Activated CD8-positive, alpha-beta T cell treated with anti-CD3 and anti-CD28 coated beads for 36 hours (primary cell): ENCODE measurements around the gene CDH23. TPM values are rescaled to one million over a fixed set of nuclear protein-coding genes. Genes with fewer than 3 reads are reported as not detected.

Experiments used
- ATAC-seq: fragments of 200-7000 bp; cut with Tn5 transposase; one replicate; pipeline ENCODE4 v1.10.0; 2021; ENCODE audit warnings: mild to moderate bottlenecking, moderate library complexity
- CTCF ChIA-PET: fragments of 350-600 bp; sonication (Branson Sonifier 250); formaldehyde crosslinking; loops from one replicate; lab custom pipeline; 2021; ENCODE audit warnings: antibody characterized with exemption; lab: Charles Lee
- POLR2A ChIA-PET: fragments of 350-600 bp; sonication (Branson Sonifier 250); formaldehyde crosslinking; loops from one replicate; lab custom pipeline; 2021; ENCODE audit warnings: antibody characterized with exemption; lab: Charles Lee
- DNase-seq: peaks from one replicate; pipeline ENCODE4 v3.0.0-alpha.2; 2020
- H3K27ac Mint-ChIP-seq: one replicate; pipeline ENCODE4 v1.8.0; 2021; ENCODE audit warnings: mild to moderate bottlenecking, mixed read lengths
- H3K27me3 Mint-ChIP-seq: one replicate; pipeline ENCODE4 v1.8.0; 2021; ENCODE audit warnings: mixed read lengths
- H3K36me3 Mint-ChIP-seq: one replicate; pipeline ENCODE4 v1.8.0; 2021; ENCODE audit warnings: low read depth, mixed read lengths
- H3K4me1 Mint-ChIP-seq: one replicate; pipeline ENCODE4 v1.8.0; 2021; ENCODE audit warnings: low read depth, mixed read lengths
- H3K4me3 Mint-ChIP-seq: one replicate; pipeline ENCODE4 v1.8.0; 2021; ENCODE audit warnings: mild to moderate bottlenecking, moderate library complexity, mixed read lengths
- H3K9me3 Mint-ChIP-seq: one replicate; pipeline ENCODE4 v1.8.0; 2021; ENCODE audit warnings: mixed read lengths
- CTCF ChIP-seq: fragments of 200-600 bp; IDR thresholded peaks from one replicate; pipeline ENCODE4 v1.8.0; 2022; ENCODE audit warnings: antibody characterized with exemption, mild to moderate bottlenecking
- intact Hi-C: fragments of 100-400 bp; cut with micrococcal nuclease; formaldehyde crosslinking; loops from one replicate; pipeline ENCODE4 v1.10.0; 2022
- total RNA-seq, 2 experiments: library from RNA; stranded (reverse); gene quantifications; one replicate each; pipeline ENCODE4 v1.2.3, GENCODE V29; 2021

The CDH23 gene
- total RNA-seq, 2 experiments from 2014 or later = 2.4 to 2.7 TPM

DNA sequence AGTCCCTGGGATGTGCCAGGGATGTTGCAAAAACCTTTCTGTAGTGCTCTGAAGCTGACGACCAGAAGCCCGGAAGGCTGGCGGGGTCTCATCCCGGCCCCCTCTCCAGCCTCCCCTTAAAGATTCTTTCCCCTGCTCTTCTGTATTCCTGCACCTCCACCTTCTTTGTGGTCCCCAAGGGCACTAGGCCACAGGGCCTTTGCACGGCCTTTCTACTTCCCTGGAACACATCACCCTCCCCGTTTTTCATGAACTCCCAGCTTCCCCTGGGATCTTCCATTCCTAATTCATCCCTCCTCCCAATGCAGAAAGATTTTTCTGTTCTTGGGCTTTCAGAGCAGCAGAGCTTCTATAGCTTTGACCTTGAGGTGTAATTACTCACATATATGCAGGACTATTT, 127.0 kb downstream of the CDH23 start:
- Mint-ChIP-seq H3K27me3 (peaks cover 7% of the 10 kb centered on the region), H3K4me1 (no peaks in the 10 kb centered on the region), H3K36me3 (no peaks in the 10 kb centered on the region), H3K4me3 (no peak overlapping the region), H3K9me3 (no peaks in the 10 kb centered on the region), H3K27ac (no peak overlapping the region)
- POLR2A ChIA-PET = no interaction called here
- TF ChIP-seq CTCF = no peak
- intact Hi-C loops = no loop called here
- no peak for ATAC-seq
- CTCF ChIA-PET = interaction anchor here (1.0 to 2.0 kb wide), 2 partner anchors 13 to 46 kb away, joined by 3 to 4 read pairs; no protein-coding TSS in a partner anchor
- no peak for DNase-seq

DNA sequence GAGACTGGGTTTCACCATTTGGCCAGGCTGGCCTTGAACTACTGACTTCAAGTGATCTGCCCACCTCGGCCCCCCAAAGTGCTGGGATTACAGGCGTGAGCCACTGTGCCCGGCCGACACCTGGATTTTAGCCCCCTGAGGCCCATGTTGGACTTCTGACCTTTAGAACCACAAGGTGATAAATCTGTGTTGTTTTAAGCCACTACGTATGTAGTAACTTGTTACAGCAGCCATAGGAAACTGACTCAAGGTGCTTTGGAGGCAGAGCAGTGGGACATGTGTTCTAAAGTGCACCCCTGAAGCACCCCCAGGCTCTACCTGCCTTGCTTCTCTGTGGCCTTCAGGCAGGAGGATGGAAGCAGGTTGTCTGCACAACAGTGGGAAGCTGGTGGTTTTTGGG, 128.4 kb downstream of the CDH23 start:
- Mint-ChIP-seq H3K27me3 (peaks cover 7% of the 10 kb centered on the region), H3K27ac (no peak overlapping the region), H3K36me3 (no peaks in the 10 kb centered on the region), H3K4me1 (no peaks in the 10 kb centered on the region), H3K4me3 (no peak overlapping the region), H3K9me3 (no peaks in the 10 kb centered on the region)
- CTCF ChIA-PET = interaction anchor here (2.0 kb wide), 1 partner anchor 44 kb away, joined by 4 read pairs; no protein-coding TSS in a partner anchor
- intact Hi-C loops = no loop called here
- ATAC-seq (no peak), DNase-seq (no peak)
- POLR2A ChIA-PET = no interaction called here
- TF ChIP-seq CTCF = no peak

DNA sequence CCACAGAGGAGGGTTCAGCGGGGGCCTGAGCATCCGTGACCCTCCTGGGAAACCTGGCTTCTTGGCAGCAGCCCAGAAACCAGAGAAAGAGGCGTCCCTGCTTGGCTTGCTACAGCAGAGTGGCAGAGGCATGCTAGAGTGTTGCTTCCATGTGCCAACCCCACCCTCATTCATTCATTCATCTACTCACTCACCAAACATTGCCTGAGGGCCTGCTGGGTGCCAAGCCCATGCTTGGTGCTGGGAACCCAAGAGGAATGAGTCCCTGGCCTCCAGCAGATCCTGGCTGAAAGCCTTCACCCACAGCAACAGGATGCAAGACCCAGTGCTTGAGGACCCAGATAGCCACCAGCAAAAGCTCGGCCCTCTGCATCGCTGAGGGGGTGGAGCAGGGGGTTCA, 129.0 kb downstream of the CDH23 start:
- Mint-ChIP-seq H3K27ac (no peak overlapping the region), H3K27me3 (peaks cover 7% of the 10 kb centered on the region), H3K4me3 (no peak overlapping the region), H3K4me1 (no peaks in the 10 kb centered on the region), H3K9me3 (no peaks in the 10 kb centered on the region), H3K36me3 (no peaks in the 10 kb centered on the region)
- DNase-seq (no peak), ATAC-seq (no peak)
- POLR2A ChIA-PET = no interaction called here
- intact Hi-C loops = no loop called here
- CTCF ChIA-PET = no interaction called here
- TF ChIP-seq CTCF = no peak

- Mint-ChIP-seq H3K4me3 (no peak overlapping the region), H3K4me1 (peaks cover 6% of the 10 kb centered on the region), H3K9me3 (no peaks in the 10 kb centered on the region), H3K27me3 (peaks cover 7% of the 10 kb centered on the region), H3K27ac (no peak overlapping the region), H3K36me3 (no peaks in the 10 kb centered on the region)
- no peak for ATAC-seq
- no peak for TF ChIP-seq CTCF
- intact Hi-C loops = no loop called here
- DNase-seq = no peak
- ChIA-PET CTCF (no interaction called here), POLR2A (no interaction called here)
Measured at GRCh38 chr10:71526653-71527052, 129.9 kb downstream of the CDH23 start.

- ChIA-PET CTCF (no interaction called here), POLR2A (no interaction called here)
- intact Hi-C loops = no loop called here
- DNase-seq (no peak), ATAC-seq (no peak)
- Mint-ChIP-seq H3K4me3 (no peak overlapping the region), H3K36me3 (no peaks in the 10 kb centered on the region), H3K4me1 (peaks cover 11% of the 10 kb centered on the region), H3K27me3 (peaks cover 7% of the 10 kb centered on the region), H3K9me3 (no peaks in the 10 kb centered on the region), H3K27ac (no peak overlapping the region)
- TF ChIP-seq CTCF = no peak
Measured at GRCh38 chr10:71527135-71527534, 130.4 kb downstream of the CDH23 start.
